ENCODE data around the gene CFAP61. TPM values are rescaled to one million over a fixed set of nuclear protein-coding genes. Genes with fewer than 3 reads are reported as not detected.
A peak's percentile ranks its signal among the peaks of the same experiment; 100 is the strongest.

Gene CFAP61
- polyA plus RNA-seq, 1 of the 3 experiments (the other 2 are of a cell fraction): 0.26 TPM

DNA sequence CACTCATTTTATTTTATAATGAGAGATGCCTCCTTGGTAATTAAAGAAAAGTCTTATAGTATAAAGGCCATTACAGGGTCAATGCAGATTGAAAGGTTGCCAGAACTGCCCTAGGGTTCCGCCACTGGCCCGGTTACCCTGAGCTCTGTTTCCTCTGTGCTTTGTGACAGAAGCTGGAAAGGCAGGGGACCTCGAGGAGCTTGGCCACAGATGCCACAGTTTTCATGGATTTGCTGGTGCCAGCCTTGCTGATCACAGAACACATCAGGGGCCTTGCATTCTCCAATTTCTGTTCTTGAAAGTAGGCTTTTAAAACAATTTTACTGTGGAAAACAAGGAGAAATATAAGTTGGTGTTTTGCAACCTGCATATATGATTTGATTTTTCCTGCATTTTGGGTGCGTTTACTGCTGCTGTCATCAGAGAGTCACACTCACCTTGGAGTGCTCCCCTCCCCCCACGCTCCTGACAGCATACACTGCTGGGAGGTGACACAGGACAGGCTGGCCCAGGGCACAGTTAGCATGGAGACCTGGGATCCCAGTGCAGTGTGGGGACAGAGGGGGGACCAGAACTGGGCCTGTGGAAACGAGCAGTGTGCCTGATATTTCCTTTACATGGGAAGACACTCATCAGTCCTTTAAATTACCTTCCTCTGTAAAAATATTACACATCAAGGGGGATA lies 142.8 kb downstream of the CFAP61 start:
- no peak overlapping the region for H3K4me2 ChIP-seq
- no peak overlapping the region for H3K9ac ChIP-seq
- H3K79me2 ChIP-seq (ENCODE audit: insufficient read depth): no peaks in the 10 kb centered on the region
- no peak overlapping the region for H2AFZ ChIP-seq (ENCODE audit: low read depth)
- H3K9me3 ChIP-seq: no peaks in the 10 kb centered on the region
- H3K4me3 ChIP-seq (ENCODE audit: low read depth in 2 of 2, low read length in 1 of 2): no peak overlapping the region
- DNase-seq: peak; percentile 27
- POLR2A ChIA-PET: no interaction called here
- no peaks in the 10 kb centered on the region for H3F3A ChIP-seq (replicated peaks; ENCODE audit: insufficient read depth)
- no peaks in the 10 kb centered on the region for H4K20me1 ChIP-seq (ENCODE audit: insufficient read depth)
- H3K27ac ChIP-seq (ENCODE audit: low read depth in 2 of 2, low read length in 1 of 2): no peak overlapping the region
- H3K9me2 ChIP-seq: no peaks in the 10 kb centered on the region
- TF ChIP-seq FOXJ3 (CRISPR knock-in tag; IDR thresholded peaks at IDR 0.05) (no peak), TAF1 (IDR thresholded peaks at IDR 0.05; ENCODE audit: borderline replicate concordance, low read depth, low read length) (no peak), POLR2AphosphoS5 (IDR thresholded peaks at IDR 0.05; ENCODE audit: low read depth, low read length) (no peak), GATA2 (CRISPR knock-in tag; IDR thresholded peaks at IDR 0.05) (no peak)
- peaks cover 0 to 15% of the 10 kb centered on the region in 2 experiments; a peak in 2 of 4 replicates for H3K4me1 ChIP-seq (ENCODE audit: control insufficient read depth in 1 of 2, insufficient read depth in 2 of 2, low read depth in 1 of 2, low read length in 1 of 2)
- no peaks in the 10 kb centered on the region for H3K27me3 ChIP-seq (ENCODE audit: insufficient read depth)
- CTCF ChIA-PET: no interaction called here
- WGBS (ENCODE audit: low lambda C conversion rate): 14% methylated on average over 6 of the region's 6 CpGs
- no peaks in the 10 kb centered on the region for H3K36me3 ChIP-seq (replicated peaks in 1 of 2; ENCODE audit: control insufficient read depth in 1 of 2, insufficient read depth in 2 of 2, low read length in 1 of 2)

DNA sequence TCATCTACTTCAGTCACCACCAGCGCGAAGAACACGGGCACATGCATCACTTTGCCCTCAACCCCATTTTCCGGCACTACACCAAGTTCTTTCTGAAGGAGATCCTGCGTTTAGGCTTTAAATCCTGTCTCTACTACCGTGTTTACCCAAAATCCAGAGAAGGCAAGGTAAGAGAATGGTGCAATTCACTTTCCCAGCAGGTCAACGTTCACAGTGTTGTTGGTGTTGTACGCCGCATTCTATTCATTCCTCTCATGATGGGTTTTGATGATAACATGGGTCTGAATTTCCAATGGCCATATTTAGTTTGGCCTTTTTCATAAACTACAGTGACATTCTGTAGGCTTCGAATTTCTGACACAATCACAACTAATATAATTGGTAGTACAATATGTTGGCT lies 144.3 kb downstream of the CFAP61 start:
- DNase-seq: no peak
- Histone ChIP-seq H3K4me3 (ENCODE audit: low read depth in 2 of 2, low read length in 1 of 2) (no peak overlapping the region), H2AFZ (ENCODE audit: low read depth) (no peak overlapping the region), H3K27ac (ENCODE audit: low read depth in 2 of 2, low read length in 1 of 2) (no peak overlapping the region), H3K4me1 (ENCODE audit: control insufficient read depth in 1 of 2, insufficient read depth in 2 of 2, low read depth in 1 of 2, low read length in 1 of 2) (peaks cover 0 to 25% of the 10 kb centered on the region in 2 experiments; a peak in 2 of 4 replicates), H3K27me3 (ENCODE audit: insufficient read depth) (no peaks in the 10 kb centered on the region; the same call in 1 of the 2 replicates), H3K9me2 (no peaks in the 10 kb centered on the region), H3K9ac (no peak overlapping the region), H3K79me2 (ENCODE audit: insufficient read depth) (no peaks in the 10 kb centered on the region), H3F3A (replicated peaks; ENCODE audit: insufficient read depth) (no peaks in the 10 kb centered on the region), H3K9me3 (no peaks in the 10 kb centered on the region), H3K4me2 (no peak overlapping the region), H3K36me3 (replicated peaks in 1 of 2; ENCODE audit: control insufficient read depth in 1 of 2, insufficient read depth in 2 of 2, low read length in 1 of 2) (no peaks in the 10 kb centered on the region), H4K20me1 (ENCODE audit: insufficient read depth) (no peaks in the 10 kb centered on the region)
- ChIA-PET POLR2A (no interaction called here), CTCF (no interaction called here)
- WGBS (ENCODE audit: low lambda C conversion rate): 66% methylated on average over 10 of the region's 10 CpGs
- TF ChIP-seq, protein P1, sequence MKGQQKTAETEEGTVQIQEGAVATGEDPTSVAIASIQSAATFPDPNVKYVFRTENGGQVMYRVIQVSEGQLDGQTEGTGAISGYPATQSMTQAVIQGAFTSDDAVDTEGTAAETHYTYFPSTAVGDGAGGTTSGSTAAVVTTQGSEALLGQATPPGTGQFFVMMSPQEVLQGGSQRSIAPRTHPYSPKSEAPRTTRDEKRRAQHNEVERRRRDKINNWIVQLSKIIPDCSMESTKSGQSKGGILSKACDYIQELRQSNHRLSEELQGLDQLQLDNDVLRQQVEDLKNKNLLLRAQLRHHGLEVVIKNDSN (IDR thresholded peaks at IDR 0.05; ENCODE audit: borderline replicate concordance, low read depth): no peak

DNA sequence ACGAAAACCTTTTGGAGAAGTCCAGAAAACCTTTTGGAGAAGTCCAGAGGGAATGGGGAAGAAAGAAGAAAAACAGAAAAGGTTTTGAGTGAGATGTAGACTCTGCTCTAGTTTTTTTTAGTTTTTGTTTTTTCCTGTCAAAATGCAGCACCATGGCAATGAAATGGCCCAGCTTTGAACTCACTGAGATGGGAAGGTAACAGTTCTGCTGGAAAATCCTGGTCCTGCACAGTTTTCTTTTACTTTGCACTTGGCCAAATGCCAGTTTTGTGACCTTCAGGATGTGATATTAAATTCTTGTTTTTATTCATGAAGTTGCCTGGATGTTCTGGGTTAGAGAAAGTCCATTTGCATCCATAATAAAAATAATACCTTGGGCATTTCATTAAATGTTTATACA lies 145.7 kb downstream of the CFAP61 start:
- no peaks in the 10 kb centered on the region for H3K36me3 ChIP-seq (replicated peaks in 1 of 2; ENCODE audit: control insufficient read depth in 1 of 2, insufficient read depth in 2 of 2, low read length in 1 of 2)
- WGBS (ENCODE audit: low lambda C conversion rate): 44% methylated on average over 1 of the region's 1 CpG
- no peaks in the 10 kb centered on the region; the same call in 1 of the 2 replicates for H3K27me3 ChIP-seq (ENCODE audit: insufficient read depth)
- no peak overlapping the region for H3K27ac ChIP-seq (ENCODE audit: low read depth in 2 of 2, low read length in 1 of 2)
- no peaks in the 10 kb centered on the region for H4K20me1 ChIP-seq (ENCODE audit: insufficient read depth)
- TF ChIP-seq FOXM1 (IDR thresholded peaks at IDR 0.05; ENCODE audit: low read depth) (no peak), NRF1 (IDR thresholded peaks at IDR 0.05; ENCODE audit: low read depth, low read length) (no peak)
- TF ChIP-seq, protein P2, sequence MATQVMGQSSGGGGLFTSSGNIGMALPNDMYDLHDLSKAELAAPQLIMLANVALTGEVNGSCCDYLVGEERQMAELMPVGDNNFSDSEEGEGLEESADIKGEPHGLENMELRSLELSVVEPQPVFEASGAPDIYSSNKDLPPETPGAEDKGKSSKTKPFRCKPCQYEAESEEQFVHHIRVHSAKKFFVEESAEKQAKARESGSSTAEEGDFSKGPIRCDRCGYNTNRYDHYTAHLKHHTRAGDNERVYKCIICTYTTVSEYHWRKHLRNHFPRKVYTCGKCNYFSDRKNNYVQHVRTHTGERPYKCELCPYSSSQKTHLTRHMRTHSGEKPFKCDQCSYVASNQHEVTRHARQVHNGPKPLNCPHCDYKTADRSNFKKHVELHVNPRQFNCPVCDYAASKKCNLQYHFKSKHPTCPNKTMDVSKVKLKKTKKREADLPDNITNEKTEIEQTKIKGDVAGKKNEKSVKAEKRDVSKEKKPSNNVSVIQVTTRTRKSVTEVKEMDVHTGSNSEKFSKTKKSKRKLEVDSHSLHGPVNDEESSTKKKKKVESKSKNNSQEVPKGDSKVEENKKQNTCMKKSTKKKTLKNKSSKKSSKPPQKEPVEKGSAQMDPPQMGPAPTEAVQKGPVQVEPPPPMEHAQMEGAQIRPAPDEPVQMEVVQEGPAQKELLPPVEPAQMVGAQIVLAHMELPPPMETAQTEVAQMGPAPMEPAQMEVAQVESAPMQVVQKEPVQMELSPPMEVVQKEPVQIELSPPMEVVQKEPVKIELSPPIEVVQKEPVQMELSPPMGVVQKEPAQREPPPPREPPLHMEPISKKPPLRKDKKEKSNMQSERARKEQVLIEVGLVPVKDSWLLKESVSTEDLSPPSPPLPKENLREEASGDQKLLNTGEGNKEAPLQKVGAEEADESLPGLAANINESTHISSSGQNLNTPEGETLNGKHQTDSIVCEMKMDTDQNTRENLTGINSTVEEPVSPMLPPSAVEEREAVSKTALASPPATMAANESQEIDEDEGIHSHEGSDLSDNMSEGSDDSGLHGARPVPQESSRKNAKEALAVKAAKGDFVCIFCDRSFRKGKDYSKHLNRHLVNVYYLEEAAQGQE (IDR thresholded peaks at IDR 0.05; ENCODE audit: low read depth, low read length): no peak
- TF ChIP-seq, protein P1 (IDR thresholded peaks at IDR 0.05; ENCODE audit: borderline replicate concordance, low read depth): no peak
- H3K4me2 ChIP-seq: no peak overlapping the region
- no peak overlapping the region for H2AFZ ChIP-seq (ENCODE audit: low read depth)
- H3K4me1 ChIP-seq (ENCODE audit: control insufficient read depth in 1 of 2, insufficient read depth in 2 of 2, low read depth in 1 of 2, low read length in 1 of 2): peaks cover 0 to 25% of the 10 kb centered on the region in 2 experiments; a peak in 2 of 4 replicates
- no peak overlapping the region for H3K9ac ChIP-seq
- no peaks in the 10 kb centered on the region for H3K9me2 ChIP-seq
- ChIA-PET CTCF (interaction anchor here (1.0 to 1.2 kb wide), 2 partner anchors 39 to 396 kb away, joined by 3 read pairs; no protein-coding TSS in a partner anchor), POLR2A (no interaction called here)
- DNase-seq: no peak
- no peaks in the 10 kb centered on the region for H3K79me2 ChIP-seq (ENCODE audit: insufficient read depth)
- no peaks in the 10 kb centered on the region for H3K9me3 ChIP-seq
- no peak overlapping the region for H3K4me3 ChIP-seq (ENCODE audit: low read depth in 2 of 2, low read length in 1 of 2)
- H3F3A ChIP-seq (replicated peaks; ENCODE audit: insufficient read depth): no peaks in the 10 kb centered on the region
